HG03439 (cell line): ENCODE measurements around the gene FBXO31.
A peak's percentile ranks its signal among the peaks of the same experiment; 100 is the strongest.
"Not testable (repeated sequence)": the region's sequence is repeated elsewhere in the genome, so short reads cannot be mapped to it uniquely, and the experiment has no call there.

ENCODE experiments used
- ATAC-seq: cut with Tn5 transposase; IDR thresholded peaks from one replicate; pipeline ENCODE4 v1.9.1; 2021; ENCODE audit warnings: mild to moderate bottlenecking, moderate library complexity; ENCODE audit not compliant: unreplicated experiment

FBXO31 gene

DNA sequence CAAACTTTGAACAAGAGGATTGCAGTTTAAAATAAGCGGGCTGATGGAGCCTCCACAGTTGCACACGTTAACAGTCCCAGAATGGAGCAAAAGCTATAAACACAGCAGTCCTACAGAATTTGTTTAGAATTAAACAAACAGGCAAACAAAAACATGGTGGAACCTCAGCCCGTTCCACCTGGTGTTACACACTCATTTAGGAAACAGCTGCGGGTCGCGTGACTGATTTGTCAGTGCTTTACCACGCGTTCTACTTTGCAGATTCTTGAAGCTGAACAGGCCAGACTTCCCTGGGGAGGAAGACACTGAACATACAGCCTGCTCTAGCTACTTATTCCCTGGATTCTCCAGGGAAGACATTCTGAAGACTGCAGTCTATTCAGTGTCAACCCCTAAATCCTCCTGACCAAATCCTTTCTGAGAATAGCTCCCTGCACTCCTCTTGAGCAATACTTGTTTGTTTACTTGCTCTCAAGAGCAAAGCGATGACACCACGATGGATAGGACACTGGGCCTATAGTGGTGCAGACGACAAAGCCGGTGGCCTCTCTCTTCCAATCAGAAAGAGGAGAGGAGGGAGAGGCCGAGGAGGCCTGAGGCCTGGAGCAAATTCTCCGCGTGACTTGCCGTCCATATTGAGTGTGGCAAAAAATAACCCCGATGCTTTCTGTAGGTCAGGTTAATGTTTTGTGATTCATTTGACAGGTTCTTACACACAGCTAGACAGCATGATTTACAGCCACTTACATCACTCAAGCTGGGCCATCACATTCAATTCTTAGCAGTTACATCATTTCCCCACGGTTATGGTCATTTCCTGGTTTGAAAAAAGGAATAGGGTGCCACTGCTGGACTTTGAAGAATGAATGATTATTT, 4.6 kb upstream of the FBXO31 start:
- peak; percentile 49 for ATAC-seq

DNA sequence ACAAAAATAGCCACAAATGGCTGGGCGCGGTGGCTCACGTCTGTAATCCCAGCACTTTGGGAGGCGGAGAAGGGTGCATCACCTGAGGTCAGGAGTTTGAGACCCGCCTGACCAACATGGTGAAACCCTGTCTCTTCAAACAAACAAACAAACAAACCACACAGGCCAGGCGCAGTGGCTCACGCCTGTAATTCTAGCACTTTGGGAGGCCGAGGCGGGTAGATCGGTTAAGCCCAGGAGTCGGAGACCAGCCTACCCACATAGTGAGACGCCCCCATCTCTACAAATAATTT, 1.2 kb upstream of the FBXO31 start:
- not testable (repeated sequence) for ATAC-seq

DNA sequence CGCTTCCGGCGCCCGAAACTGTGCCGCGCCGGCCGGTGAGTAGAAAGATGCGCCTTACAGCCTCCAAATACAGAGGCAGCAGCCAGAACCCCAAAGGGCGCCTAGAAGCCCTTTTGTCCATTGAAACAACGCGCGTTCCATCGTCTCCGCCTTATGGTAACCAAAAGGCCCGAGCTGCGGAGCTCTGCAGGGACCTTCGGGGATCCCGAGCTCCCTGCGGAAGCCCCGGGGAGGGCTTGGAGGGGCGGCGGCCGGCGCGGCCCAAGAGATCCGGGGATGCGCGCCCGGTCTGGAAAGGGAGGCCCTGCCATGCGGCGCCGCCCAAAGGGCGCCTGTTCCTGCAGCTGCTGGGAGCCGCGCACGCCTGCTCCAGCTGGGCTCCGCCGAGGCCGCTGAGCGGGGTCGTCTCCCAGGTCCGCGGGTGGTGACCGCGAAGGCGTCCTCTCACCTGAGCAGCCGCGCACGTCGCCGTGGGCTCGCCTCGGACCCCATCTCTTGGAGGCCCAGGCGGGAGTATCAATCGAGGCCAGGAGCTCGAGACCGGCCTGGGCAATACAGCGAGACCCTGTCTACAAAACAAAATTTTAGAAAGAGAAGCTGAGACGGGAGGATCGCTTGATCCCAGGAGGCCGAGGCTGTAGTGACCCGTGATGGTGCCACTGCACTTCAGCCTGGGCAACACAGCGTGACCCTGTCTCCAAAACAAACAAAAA, 742 bp upstream of the FBXO31 start:
- peak; percentile 4 for ATAC-seq

DNA sequence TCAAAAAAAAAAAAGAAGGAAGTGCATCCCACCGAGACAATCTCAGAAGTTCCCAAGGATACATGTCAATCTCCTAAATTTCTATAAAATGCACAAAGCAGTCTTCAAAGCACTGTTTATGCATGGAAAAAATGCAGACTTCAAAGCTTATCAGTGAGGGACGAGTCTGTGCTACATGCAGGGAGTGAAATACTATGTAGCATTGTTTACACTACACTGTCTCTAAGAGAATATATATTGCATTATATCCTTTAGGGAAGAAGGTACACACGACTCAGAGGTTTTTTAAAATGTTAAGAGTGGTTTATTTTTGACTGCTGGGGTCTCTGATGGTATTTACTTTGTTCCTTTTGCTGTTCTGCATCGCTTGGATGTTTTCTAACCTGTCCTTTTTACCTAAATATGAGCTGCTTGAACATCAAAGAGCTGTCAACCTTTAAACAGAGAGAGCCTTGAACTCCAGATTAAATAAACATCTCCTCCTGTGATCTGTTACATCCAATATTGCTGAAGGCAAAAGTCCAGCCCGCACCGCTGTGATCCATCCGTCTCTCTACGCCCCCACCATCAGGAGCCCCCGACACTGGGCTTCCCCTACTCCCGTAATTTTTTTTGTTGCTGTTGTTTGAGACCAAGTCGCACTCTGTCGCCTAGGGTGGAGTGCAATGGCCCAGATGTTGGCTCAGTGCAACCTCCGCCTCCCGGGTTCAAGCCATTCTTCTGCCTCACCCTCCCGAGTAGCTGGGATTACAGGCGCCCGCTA, 1.4 kb downstream of the FBXO31 start:
- no peak for ATAC-seq

DNA sequence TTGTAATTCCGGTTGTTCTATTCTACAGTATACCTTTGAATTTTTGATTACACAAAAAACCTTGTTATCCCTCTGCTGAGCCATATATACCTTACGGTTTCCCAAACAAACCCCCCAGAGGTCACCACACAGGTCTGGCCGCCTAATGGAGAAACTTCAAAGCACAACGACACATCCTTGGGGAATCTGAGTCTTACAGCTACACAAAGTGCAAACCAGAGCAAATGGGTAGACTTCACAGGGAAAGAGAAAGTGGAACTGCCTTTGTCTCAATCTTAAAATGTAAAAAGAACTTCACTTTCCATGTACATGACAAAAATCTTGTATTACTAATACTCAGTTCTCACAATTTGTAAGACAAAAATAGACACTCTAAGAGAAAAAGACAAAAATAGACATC, 2.7 kb downstream of the FBXO31 start:
- no peak for ATAC-seq

DNA sequence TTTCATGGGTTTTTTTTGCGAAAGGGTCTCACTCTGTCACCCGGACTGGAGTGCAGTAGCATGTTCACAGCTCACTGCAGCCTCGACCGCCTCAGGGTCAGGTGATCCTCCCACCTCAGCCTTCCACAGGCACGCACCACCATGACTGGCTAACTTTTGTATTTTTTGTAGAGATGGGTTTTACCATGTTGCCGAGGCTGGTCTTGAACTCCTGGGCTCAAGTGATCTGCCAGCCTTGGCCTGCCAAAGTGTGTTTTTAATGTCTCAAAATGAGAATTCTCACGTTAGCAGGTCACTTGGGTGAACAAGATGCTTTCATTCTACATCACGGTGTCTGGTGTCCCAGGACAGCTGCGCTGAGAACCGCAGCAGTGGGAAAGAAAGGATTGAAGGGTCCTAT, 3.2 kb downstream of the FBXO31 start:
- no peak for ATAC-seq

DNA sequence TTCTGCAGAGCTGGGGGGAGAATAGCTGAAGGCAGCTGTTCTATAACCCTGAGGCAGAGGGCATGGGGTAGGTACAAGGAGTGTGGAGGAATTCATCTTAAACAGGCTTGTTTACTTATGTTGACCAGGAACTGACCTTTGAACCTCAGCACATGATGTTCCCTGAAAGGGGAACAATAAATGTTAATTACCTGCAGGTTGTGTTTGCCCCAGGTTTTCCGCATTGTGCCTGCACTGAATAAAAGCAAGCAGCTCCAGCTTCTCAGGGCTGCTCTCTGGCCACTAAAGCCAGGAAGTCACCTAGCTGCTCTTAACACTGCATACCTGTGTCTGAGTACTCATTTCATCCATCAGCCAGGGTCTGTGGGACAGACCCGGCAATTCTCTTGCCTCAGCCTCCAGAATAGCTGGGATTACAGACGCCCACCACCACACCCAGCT, 4.2 kb downstream of the FBXO31 start:
- not testable (repeated sequence) for ATAC-seq

DNA sequence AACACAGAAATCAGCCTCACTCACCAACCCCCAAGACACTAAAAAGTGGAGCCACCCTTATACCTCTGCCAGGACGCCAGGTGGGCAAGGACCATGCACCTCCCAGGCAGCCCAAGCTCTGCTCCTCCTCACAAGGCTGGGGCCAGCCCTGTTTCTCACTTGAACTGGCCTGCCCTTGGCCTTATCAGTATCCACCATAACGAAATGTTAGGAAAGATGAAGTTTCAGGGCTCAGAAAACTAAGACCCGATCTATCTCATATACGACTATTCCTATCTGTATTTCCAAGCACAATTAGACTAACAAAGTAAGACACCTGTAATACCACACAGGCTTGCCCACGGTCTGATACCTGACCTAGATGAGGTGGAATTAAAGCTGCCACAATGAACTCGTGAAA, 6.9 kb downstream of the FBXO31 start:
- no peak for ATAC-seq

DNA sequence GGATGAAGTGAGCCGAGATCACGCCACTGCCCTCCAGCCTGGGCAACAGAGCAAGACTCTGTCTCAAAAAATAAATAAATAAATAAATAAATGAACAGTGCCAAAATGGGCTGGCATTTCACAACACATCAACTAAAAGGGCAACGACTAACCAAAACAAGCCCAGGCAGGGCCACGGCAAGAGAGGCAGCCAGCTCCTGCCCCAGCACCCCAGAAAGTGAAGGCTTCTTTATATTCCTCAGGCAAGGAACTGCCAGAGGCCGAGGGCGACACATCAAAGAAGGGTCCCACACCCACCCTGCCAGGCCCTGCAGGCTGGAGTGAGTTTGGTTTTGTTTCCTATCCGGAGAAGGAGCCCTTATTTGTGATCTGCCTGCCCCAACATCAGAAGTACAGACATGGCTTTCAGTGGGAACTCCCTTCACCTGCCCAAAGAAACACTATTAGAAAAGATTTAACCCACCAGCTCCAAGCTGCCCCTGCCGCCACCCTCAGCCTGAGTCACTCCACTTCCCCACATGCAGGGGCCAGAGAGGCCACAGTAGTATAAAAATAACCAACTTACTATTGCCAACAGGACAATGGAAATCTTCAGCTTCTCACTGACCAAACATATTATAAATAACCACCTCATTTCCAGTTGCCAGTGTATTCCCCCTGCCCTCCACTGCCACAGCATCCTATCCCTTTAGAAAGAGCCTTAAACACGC, 8.0 kb downstream of the FBXO31 start:
- ATAC-seq = no peak

DNA sequence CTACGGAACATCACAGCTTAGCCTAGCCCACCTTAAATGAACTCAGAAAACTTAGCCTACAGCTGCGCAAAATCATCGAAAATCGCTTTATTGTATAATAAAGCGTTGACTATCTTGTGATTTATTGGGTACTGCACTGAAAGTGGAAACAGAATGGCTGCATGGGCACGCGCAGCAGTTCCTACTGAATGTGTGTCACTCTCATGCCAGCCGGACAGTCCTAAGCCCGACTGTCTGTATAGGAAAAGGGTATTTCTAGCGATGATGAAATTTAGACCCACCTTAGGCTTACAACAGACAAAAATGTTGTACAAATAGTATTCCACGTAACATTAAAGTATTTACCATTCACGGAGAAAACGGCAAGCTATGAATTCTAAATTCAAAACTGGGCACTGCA, 9.3 kb downstream of the FBXO31 start:
- ATAC-seq = no peak

DNA sequence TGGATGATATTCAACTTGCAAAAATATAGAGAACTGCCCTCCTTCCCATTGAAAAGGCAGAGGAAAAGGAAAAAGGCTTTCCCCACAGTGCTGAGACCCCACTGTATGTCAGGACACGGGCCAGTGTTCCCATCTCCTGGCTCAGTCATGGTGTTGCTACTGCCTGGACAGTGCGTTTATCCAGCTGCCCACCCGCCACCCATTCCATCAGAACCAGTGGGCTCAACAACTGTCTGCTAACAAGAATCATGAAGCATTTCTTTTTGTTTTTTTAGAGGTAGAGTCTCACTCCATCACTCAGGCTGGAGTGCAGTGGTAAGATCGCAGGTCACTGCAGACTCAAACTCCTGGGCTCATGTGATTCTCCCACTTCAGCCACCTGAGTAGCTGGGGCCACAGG, 11.3 kb downstream of the FBXO31 start:
- no peak for ATAC-seq

DNA sequence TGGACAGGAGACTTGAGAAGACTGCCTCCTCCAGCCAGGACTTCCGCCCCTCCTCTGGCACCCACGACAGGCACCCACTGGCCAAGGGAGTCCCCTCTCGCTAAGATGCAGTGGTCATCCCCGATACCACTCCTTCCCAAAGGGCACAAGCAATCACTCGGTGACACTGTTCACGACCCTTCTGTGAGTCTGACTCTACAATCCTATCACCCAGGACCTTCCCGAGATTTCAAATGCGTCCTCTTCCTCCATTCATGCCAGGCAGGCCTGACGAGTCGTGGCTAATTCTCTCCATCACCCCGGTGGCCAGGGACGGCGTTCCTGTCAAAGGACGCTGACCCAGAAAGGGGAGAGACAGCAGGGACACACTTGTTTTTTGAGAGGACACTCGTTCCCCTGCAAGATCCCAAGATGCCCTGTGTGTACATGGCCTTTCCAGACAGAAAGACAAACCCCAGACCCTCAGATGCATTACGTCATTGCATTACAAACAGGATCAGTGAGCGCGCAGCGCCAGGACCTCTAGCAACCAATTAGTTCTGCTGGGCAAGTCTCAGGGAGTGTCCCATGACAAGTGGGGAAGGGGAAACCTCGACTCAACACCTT, 12.2 kb downstream of the FBXO31 start:
- no peak for ATAC-seq

DNA sequence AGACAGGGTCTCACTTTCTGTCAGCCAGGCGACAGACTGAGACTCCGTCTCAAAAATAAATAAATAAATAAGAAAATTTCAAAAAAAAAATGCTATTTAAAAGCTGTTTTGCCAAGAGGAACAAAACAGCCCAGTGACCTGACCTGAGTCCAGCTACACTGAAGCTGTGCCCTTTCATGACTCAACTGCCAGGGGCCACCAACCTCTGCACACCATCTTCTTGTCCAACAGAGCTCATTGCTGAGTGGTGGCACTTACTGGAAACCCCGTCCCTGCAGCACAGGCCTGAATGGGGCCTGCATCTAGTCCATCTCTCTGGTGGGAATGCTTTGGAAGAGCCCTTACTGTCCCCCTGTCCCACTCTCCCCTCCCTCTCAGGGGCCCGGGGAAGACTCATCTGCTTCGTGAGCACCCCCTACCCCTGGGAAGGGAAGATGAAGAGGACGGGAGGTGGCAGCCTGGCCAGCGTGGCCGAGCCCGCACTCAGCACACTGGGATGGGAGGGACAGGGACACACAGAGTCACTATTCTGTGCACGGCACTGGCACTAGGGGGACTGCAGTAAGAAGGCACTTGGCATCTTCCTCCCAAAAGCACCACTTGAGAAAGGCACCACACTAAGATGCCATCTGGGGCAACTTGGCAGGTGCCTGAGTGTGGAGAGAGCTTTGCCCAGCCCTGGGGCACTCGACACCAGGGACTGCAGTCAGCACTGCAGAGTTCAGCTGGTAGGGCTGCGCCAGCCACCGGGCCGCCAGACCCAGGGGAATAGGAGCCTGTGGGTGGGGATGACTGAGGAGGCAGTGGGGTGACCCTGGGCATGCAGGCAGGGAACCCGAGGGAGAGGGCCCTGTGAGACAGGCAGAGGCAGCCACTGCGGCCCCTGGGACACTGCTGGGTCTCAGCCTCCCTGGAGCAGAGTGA, 13.5 kb downstream of the FBXO31 start:
- ATAC-seq = no peak

DNA sequence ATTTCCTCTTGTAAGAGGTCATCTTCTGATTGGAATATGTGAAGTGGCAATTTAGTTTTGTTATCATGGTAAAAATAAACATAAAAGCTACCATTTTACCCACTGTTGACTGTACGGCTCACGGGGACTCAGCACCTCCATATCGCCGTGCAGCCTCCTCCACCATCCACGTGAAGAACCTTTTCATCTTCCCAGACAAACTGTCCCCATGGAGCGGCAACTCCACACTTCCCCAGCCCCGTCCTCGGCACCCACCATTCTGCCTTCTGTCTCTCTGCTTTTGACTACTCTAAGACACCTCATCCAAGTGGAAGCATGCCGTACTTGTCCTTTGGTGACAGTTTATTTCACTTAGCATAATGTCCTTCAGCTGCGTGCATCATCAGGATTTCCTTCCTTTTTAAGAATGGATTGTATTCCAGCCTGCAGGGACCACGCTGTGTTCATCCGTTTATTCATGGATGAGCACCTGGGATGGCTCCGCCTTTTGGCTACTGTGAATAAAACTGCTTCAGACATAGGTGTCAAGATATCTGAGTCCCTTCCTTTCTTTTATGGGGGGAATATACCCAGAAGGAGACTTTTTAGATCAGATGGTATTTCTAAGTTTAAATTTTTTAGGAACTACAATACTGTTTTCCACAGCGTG, 14.3 kb downstream of the FBXO31 start:
- ATAC-seq = no peak

DNA sequence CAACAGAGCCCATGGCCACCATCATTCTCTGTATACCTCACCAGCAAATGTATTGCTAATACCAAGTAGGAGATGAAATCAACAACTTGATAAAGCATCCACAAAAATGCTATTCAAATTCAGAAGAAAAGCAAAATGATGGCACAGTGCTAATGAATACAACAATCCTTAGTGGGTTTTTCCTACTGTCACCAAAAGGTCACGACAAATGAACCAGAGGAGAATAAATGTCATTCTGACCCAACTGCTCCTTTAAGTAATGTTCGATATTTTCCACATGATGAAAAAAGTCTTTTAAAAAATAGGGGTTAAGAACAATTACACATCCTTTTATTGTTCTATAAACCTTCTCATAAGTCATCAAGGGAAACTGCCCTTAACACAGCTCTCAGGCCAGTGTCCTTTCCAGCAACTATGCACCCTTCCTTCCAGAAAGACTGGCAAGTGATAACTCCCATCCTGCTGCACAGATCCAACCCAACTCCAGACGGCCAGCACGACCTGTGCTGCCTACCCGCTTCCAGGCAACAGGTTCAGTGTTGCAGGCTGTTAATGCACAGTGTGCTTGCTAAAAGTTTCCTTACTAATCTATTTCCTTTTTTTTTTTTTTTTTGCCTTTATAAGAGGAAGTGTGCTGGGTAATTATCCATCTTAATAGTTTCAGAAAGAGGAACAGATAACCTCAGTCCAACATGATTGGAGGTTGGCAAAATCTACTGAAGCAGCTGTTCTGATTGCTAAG, 15.4 kb downstream of the FBXO31 start:
- no peak for ATAC-seq

DNA sequence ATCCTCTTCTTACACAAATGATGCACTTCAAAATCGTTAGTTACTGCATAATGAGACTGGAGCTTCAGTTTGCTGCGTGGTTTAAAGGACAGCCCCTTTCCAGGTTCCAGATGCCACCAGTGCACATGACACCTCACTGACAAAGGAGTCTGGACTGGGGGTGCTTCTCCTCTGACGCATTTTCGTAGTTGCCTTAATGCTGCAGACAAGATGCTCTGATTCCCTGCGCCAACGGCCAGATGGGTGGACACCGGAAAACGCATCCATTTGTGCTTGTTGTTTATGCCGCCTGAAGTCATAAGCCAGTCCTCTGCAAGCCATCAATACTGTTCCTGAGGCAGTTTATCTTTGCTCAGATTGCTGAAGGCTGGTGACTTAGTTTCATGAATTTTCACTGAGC, 16.0 kb downstream of the FBXO31 start:
- ATAC-seq = no peak

DNA sequence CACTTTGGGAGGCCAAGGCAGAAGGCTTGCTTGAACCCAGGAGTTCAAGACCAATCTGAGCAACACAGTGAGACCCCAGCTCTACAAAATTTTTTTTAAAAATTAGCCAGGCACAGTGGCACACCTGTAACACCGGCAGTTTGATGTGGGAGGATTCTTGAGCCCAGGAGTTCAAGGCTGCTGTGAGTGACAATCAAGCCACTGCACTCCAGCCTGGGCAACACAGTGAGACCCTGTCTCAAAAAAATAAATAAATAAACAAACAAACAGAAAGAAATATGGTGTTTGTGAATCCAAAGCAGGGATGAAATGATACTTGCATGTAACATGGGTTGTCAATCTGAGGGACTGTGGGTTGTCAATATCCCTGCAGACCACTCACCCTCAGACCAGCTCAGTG, 16.6 kb downstream of the FBXO31 start:
- ATAC-seq = no peak

DNA sequence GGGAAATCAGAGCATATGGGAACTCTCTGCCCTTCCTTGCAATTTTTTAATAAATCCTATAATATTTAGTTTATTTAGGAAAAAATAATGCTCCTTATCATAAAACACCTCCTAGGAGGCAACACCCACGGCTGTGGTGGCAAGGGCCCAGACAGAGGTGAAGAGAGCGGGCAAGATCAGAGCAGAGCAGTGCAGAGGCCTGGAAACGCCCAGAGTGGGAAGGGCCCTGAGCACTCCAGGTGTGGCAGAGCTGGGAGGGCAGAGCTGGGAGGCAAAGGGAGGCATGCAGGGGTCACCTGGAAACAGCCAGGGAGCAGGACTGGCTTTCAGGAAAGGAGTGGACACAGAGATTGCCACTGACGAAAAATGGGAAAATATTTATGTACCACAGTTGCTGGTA, 17.3 kb downstream of the FBXO31 start:
- ATAC-seq = no peak
